Right cardiac atrium (tissue), 5 donors: ENCODE data around the gene RRAD. TPM values are rescaled to one million over a fixed set of nuclear protein-coding genes. Genes with fewer than 3 reads are reported as not detected.
"Not testable (repeated sequence)": the region's sequence is repeated elsewhere in the genome, so short reads cannot be mapped to it uniquely, and the experiment has no call there.

Source experiments
- ATAC-seq, 2 donors: fragments of 200-7000 bp; cut with Tn5 transposase; one replicate each; pipeline versions ENCODE4 v1.8.0 to v1.9.1; 2020; ENCODE audit warnings: moderate library complexity in 2 of 2, mild to moderate bottlenecking in 1 of 2
- DNase-seq, 3 donors: peaks; one replicate each; pipeline ENCODE4 v3.0.0-alpha.2; 2020
- H3K27ac ChIP-seq: one replicate; pipeline ENCODE4 v1.5.1; 2013; ENCODE audit warnings: mild to moderate bottlenecking, low read length, control low read depth, moderate library complexity
- H3K27me3 ChIP-seq: one replicate; pipeline ENCODE4 v1.6.1; 2013; ENCODE audit not compliant: control insufficient read depth, insufficient read depth
- H3K4me1 ChIP-seq: one replicate; pipeline ENCODE4 v1.6.1; 2013; ENCODE audit warnings: low read length; ENCODE audit not compliant: control insufficient read depth, insufficient read depth
- H3K4me3 ChIP-seq: one replicate; pipeline ENCODE4 v1.5.1; 2013; ENCODE audit warnings: low read length, control low read depth
- H3K9me3 ChIP-seq: one replicate; pipeline ENCODE4 v1.6.1; 2013; ENCODE audit warnings: low read length; ENCODE audit not compliant: control insufficient read depth
- WGBS: extraction: QIAGEN DNeasy Blood & Tissue Kit; methylation state at CpG from one replicate; pipeline ENCODE4 v1.1.7; 2013; 5-methylcytosine and 5-hydroxymethylcytosine counted together
- intact Hi-C, 4 donors: fragments of 100-400 bp; cut with DNase I; formaldehyde crosslinking; loops; one replicate each; pipeline versions ENCODE4 v1.11.0 to v1.14.0; 2022 to 2023
- polyA plus RNA-seq: library from polyadenylated mRNA; stranded (reverse); fragments of 200-250 nt; gene quantifications from one replicate; pipeline ENCODE4 v1.2.3, GENCODE V29; 2013
- total RNA-seq, 4 donors: library from RNA; stranded (reverse); fragmentation: NEBNext Ultra II Directional; extraction: Animal tissue kit (Norgen Biotek cat#: 25700); gene quantifications; one replicate each; pipeline ENCODE4 v1.2.1, GENCODE V29; 2021
- donor health status: healthy with polysubstance abuse.
- donor health status: DM: no; HTN: yes; CAD: no.
- donor health status: DM: no; HTN: no; CAD: no.
- donor health status: DM: no; HTN: yes; CAD: no; lungs with severe emphysema.
- donor health status: DM: yes; HTN: yes; CAD: no.

The RRAD gene
- total and polyA plus RNA-seq, 5 donors = 135 to 375 (median 143) TPM

GRCh38 chr16:66944054-66944441, 18.7 kb upstream of the RRAD start:
- ATAC-seq (no peak), DNase-seq (no peak)
- H3K9me3 ChIP-seq = no peaks in the 10 kb centered on the region
- H3K4me3 ChIP-seq = no peak overlapping the region
- intact Hi-C loops = loop anchor here in 1 of 4 donors (10.0 kb wide), 1 partner anchor 49 kb away; no protein-coding TSS in a partner anchor
- no peak overlapping the region for H3K27ac ChIP-seq
- no peaks in the 10 kb centered on the region for H3K27me3 ChIP-seq
- H3K4me1 ChIP-seq = no peaks in the 10 kb centered on the region
- WGBS = 88% methylated on average over 5 of the region's 5 CpGs

DNA sequence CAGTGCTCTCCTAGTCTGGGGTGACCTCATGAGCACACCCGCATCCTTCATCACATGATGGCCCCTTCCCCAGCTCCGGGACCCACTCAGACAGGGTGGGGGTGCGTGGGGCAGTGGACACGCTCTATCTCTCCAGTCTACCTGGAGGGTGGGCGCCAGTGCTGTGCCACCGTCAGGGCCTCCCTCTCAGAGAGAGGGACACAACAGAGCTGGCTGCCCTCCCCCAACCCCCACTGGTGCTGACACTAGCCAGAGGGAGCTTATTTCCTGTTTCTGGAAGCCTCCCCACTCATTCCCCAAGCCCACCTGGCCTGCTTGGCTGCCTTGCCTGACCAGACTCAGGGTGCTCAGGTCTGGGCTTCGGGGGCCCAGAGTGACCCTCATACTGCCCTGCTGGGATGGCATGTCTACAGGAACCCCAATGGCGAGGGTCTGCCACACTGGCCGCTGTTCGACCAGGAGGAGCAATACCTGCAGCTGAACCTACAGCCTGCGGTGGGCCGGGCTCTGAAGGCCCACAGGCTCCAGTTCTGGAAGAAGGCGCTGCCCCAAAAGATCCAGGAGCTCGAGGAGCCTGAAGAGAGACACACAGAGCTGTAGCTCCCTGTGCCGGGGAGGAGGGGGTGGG, 18.2 kb upstream of the RRAD start:
- Histone ChIP-seq H3K9me3 (no peaks in the 10 kb centered on the region), H3K27me3 (no peaks in the 10 kb centered on the region), H3K4me1 (no peaks in the 10 kb centered on the region), H3K27ac (no peak overlapping the region), H3K4me3 (no peak overlapping the region)
- 88% methylated on average over 15 of the region's 15 CpGs for WGBS
- ATAC-seq = no peak
- no peak for DNase-seq
- intact Hi-C loops = loop anchor here in 1 of 4 donors (10.0 kb wide), 1 partner anchor 49 kb away; no protein-coding TSS in a partner anchor

- DNase-seq = no peak
- Histone ChIP-seq H3K4me3 (no peak overlapping the region), H3K9me3 (no peaks in the 10 kb centered on the region), H3K27me3 (no peaks in the 10 kb centered on the region), H3K4me1 (no peaks in the 10 kb centered on the region), H3K27ac (no peak overlapping the region)
- 82% methylated on average over 5 of the region's 5 CpGs for WGBS
- intact Hi-C loops = loop anchor here in 1 of 4 donors (10.0 kb wide), 1 partner anchor 48 kb away; no protein-coding TSS in a partner anchor
- ATAC-seq = no peak
These were observed 17.6 kb upstream of the RRAD start for GRCh38 chr16:66942981-66943380.

- no peak overlapping the region for H3K4me3 ChIP-seq
- no peaks in the 10 kb centered on the region for H3K4me1 ChIP-seq
- no peaks in the 10 kb centered on the region for H3K27me3 ChIP-seq
- intact Hi-C loops = loop anchor here in 1 of 4 donors (10.0 kb wide), 1 partner anchor 45 kb away; no protein-coding TSS in a partner anchor
- 93% methylated on average over 16 of the region's 16 CpGs for WGBS
- ATAC-seq = no peak
- peak in 1 of 3 donors; percentile 48 for DNase-seq
- no peaks in the 10 kb centered on the region for H3K9me3 ChIP-seq
- H3K27ac ChIP-seq = no peak overlapping the region
These were observed 14.9 kb upstream of the RRAD start for GRCh38 chr16:66940236-66940635.

- intact Hi-C loops = no loop called here
- Histone ChIP-seq H3K4me3 (no peak overlapping the region), H3K9me3 (no peaks in the 10 kb centered on the region), H3K27me3 (no peaks in the 10 kb centered on the region), H3K27ac (no peak overlapping the region), H3K4me1 (no peaks in the 10 kb centered on the region)
- DNase-seq (no peak), ATAC-seq (no peak)
These were observed 14.0 kb upstream of the RRAD start for GRCh38 chr16:66939366-66939765.

GRCh38 chr16:66937725-66938337, 12.5 kb upstream of the RRAD start:
- Histone ChIP-seq H3K27me3 (no peaks in the 10 kb centered on the region), H3K27ac (no peak overlapping the region), H3K4me1 (peaks cover 3% of the 10 kb centered on the region), H3K4me3 (no peak overlapping the region), H3K9me3 (no peaks in the 10 kb centered on the region)
- WGBS = 90% methylated on average over 10 of the region's 10 CpGs
- intact Hi-C loops = no loop called here
- ATAC-seq (no peak), DNase-seq (peak in 1 of 3 donors; percentile 48)

- H3K9me3 ChIP-seq = no peaks in the 10 kb centered on the region
- ATAC-seq (no peak), DNase-seq (peak in 1 of 3 donors; percentile 20)
- H3K4me3 ChIP-seq = no peak overlapping the region
- peaks cover 3% of the 10 kb centered on the region for H3K4me1 ChIP-seq
- no peaks in the 10 kb centered on the region for H3K27me3 ChIP-seq
- peak overlapping the region; percentile 26 for H3K27ac ChIP-seq
- WGBS = 78% methylated on average over 4 of the region's 4 CpGs
- intact Hi-C loops = no loop called here
These were observed 11.7 kb upstream of the RRAD start for GRCh38 chr16:66936889-66937554.

- Histone ChIP-seq H3K4me3 (peak overlapping the region; percentile 62), H3K9me3 (no peaks in the 10 kb centered on the region), H3K4me1 (peaks cover 3% of the 10 kb centered on the region), H3K27me3 (no peaks in the 10 kb centered on the region), H3K27ac (peak overlapping the region; percentile 28)
- WGBS = 72% methylated on average over 6 of the region's 6 CpGs
- intact Hi-C loops = no loop called here
- ATAC-seq (no peak), DNase-seq (peak in 1 of 3 donors; percentile 27)
These were observed 11.1 kb upstream of the RRAD start for GRCh38 chr16:66936462-66936861.

GRCh38 chr16:66935314-66936011, 10.1 kb upstream of the RRAD start, which contains the start of gene CES2:
CES2 (plus strand) TSS chr16:66935516; CDS start chr16:66935636, 120 bp downstream.
- Histone ChIP-seq H3K27me3 (no peaks in the 10 kb centered on the region), H3K9me3 (no peaks in the 10 kb centered on the region), H3K27ac (peak within 1 kb of the TSS; percentile 84), H3K4me3 (peak within 1 kb of the TSS; percentile 62), H3K4me1 (peaks cover 3% of the 10 kb centered on the region)
- intact Hi-C loops = no loop called here
- 21% methylated on average over 44 of the region's 44 CpGs for WGBS
- DNase-seq (peak; percentile 60 to 78 (median 74)), ATAC-seq (peak; percentile 61 to 65)

DNA sequence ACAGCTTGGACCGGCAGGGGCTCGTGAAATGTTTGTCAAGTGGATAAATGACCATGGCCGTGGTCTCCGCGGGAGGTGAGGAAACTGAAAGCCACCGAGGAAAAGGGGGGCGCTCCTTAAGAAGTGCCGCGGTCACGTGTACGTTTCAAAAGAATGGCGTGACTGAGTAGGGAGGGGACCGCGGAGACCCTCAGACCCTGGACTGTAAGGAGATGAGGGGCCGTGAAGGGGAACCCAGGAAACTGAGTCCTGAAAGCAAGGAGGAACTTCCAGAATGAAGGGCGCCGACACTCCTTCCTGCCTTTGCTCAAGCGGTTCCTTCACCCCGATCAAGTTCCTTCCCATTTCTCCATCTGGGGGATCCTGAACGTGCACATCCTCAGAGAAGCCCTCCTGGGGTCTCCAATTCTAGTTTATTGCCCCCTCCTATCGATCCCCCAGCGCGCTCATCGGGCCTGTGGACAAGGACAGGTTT, 9.5 kb upstream of the RRAD start:
- Histone ChIP-seq H3K27ac (peak overlapping the region; percentile 84), H3K4me3 (peak overlapping the region; percentile 62)
- not testable (repeated sequence) for H3K27me3 ChIP-seq, ATAC-seq, H3K9me3 ChIP-seq, DNase-seq, H3K4me1 ChIP-seq
- intact Hi-C loops = loop anchor here in 2 of 4 donors (5.0 kb wide), 1 partner anchor 38 kb away; no protein-coding TSS in a partner anchor
- WGBS = under 1% methylated on average over 21 of the region's 24 CpGs
